ENCODE data around the gene AKAP11. TPM values are rescaled to one million over a fixed set of nuclear protein-coding genes. Genes with fewer than 3 reads are reported as not detected.

The AKAP11 gene
- total and polyA plus RNA-seq, 2 of the 13 experiments (the other 11 are each of a cell fraction or from before 2014, with no cell fraction given): 7.2 to 9.8 TPM

GRCh38 chr13:42229287-42229686 is 42.7 kb upstream of the AKAP11 start (continued):
- TF ChIP-seq ARID3A (IDR thresholded peaks at IDR 0.05; ENCODE audit: low read depth, low read length): 0 out of 2 replicates have a peak, but pooled peaks have one; percentile 44
- peak; percentile 25; the same call in 1 of the 2 replicates for TF ChIP-seq PATZ1 (CRISPR knock-in tag; IDR thresholded peaks at IDR 0.05)
- no peak for TF ChIP-seq SOX6 (IDR thresholded peaks at IDR 0.05)
- peak; percentile 80 for TF ChIP-seq SOX6 (CRISPR knock-in tag; IDR thresholded peaks at IDR 0.05)
- no peak for TF ChIP-seq ZFP41 (CRISPR knock-in tag; IDR thresholded peaks at IDR 0.05; ENCODE audit: borderline replicate concordance)
- TF ChIP-seq SOX5 (CRISPR knock-in tag; IDR thresholded peaks at IDR 0.05; ENCODE audit: borderline replicate concordance): peak; percentile 73; the same call in 1 of the 2 replicates
- no peak for TF ChIP-seq ZNF281 (CRISPR knock-in tag; IDR thresholded peaks at IDR 0.05; ENCODE audit: borderline replicate concordance)
